IMR-90 (cell line): Measurements from ENCODE around the gene ATP2A3. TPM values are rescaled to one million over a fixed set of nuclear protein-coding genes. Genes with fewer than 3 reads are reported as not detected.

Source experiments
- ATAC-seq: fragments of 200-7000 bp; cut with Tn5 transposase; 2 replicates; pipeline ENCODE4 v1.9.1; 2020; ENCODE audit warnings: low read depth, mild to moderate bottlenecking, moderate library complexity
- BruUV-seq: library from RNA; stranded (reverse); fragments of 400-500 nt; replicated peaks from 2 replicates; lab custom pipeline; 2021; lab: Mats Ljungman, UMichigan
- CTCF ChIA-PET: fragments of 300-600 bp; formaldehyde crosslinking; extraction: SDS; loops from one replicate; lab custom pipeline; 2021; ENCODE audit warnings: antibody characterized with exemption; lab: Yijun Ruan, JAX
- POLR2A ChIA-PET: fragments of 300-600 bp; sonication (Branson Sonifier 250); formaldehyde crosslinking; loops from one replicate; lab custom pipeline; 2022; ENCODE audit warnings: antibody characterized with exemption; ENCODE audit not compliant: unreplicated experiment; lab: Charles Lee
- DNase-seq: peaks from one replicate; pipeline ENCODE4 v3.0.0; 2013
- H2AFZ ChIP-seq: replicated peaks from 2 replicates; pipeline ENCODE3; 2013; ENCODE audit warnings: low read length, mild to moderate bottlenecking; ENCODE audit not compliant: poor library complexity
- H2AK5ac ChIP-seq: 2 replicates; pipeline ENCODE4 v1.6.1; 2013; ENCODE audit warnings: low read depth, low read length, inconsistent platforms
- H2AK9ac ChIP-seq: replicated peaks from 2 replicates; pipeline ENCODE3; 2013; ENCODE audit warnings: mild to moderate bottlenecking, low read depth, low read length, moderate library complexity; ENCODE audit not compliant: poor library complexity
- H2BK120ac ChIP-seq: 2 replicates; pipeline ENCODE4 v1.6.1; 2013; ENCODE audit warnings: low read depth, low read length, inconsistent platforms
- H2BK15ac ChIP-seq: 3 replicates; pipeline ENCODE4 v1.6.1; 2013; ENCODE audit warnings: low read depth, low read length, inconsistent platforms
- H2BK20ac ChIP-seq: 2 replicates; pipeline ENCODE4 v1.6.1; 2013; ENCODE audit warnings: low read depth, mild to moderate bottlenecking, inconsistent platforms, low read length, moderate library complexity
- H2BK5ac ChIP-seq: 2 replicates; pipeline ENCODE4 v1.6.1; 2013; ENCODE audit warnings: mild to moderate bottlenecking, low read depth, low read length, inconsistent platforms; ENCODE audit not compliant: poor library complexity, severe bottlenecking
- H3K14ac ChIP-seq: replicated peaks from 2 replicates; pipeline ENCODE4 v1.6.1; 2013; ENCODE audit warnings: low read depth, low read length, inconsistent platforms
- H3K18ac ChIP-seq: 2 replicates; pipeline ENCODE4 v1.6.1; 2013; ENCODE audit warnings: low read depth, low read length, control low read depth
- H3K23ac ChIP-seq: 2 replicates; pipeline ENCODE4 v1.6.1; 2013; ENCODE audit warnings: low read depth, low read length, inconsistent platforms
- H3K27ac ChIP-seq: 2 replicates; pipeline ENCODE4 v1.5.1; 2013; ENCODE audit warnings: mild to moderate bottlenecking, control low read depth, low read length; ENCODE audit not compliant: insufficient read depth
- H3K27me3 ChIP-seq: 2 replicates; pipeline ENCODE4 v1.6.1; 2013; ENCODE audit warnings: low read length; ENCODE audit not compliant: control insufficient read depth, insufficient read depth
- H3K36me3 ChIP-seq: 2 replicates; pipeline ENCODE4 v1.6.1; 2013; ENCODE audit warnings: low read length, mixed read lengths; ENCODE audit not compliant: control insufficient read depth, insufficient read depth
- H3K4ac ChIP-seq: 2 replicates; pipeline ENCODE4 v1.6.1; 2013; ENCODE audit warnings: low read depth, low read length, inconsistent platforms
- H3K4me1 ChIP-seq: 2 replicates; pipeline ENCODE4 v1.6.1; 2013; ENCODE audit warnings: low read length, mixed read lengths; ENCODE audit not compliant: control insufficient read depth, insufficient read depth
- H3K4me2 ChIP-seq: 2 replicates; pipeline ENCODE4 v1.6.1; 2013; ENCODE audit warnings: low read depth, mild to moderate bottlenecking, control low read depth, low read length, moderate library complexity
- H3K4me3 ChIP-seq: 2 replicates; pipeline ENCODE4 v1.5.1; 2013; ENCODE audit warnings: low read depth, mild to moderate bottlenecking, control low read depth, low read length, moderate library complexity; ENCODE audit not compliant: insufficient read depth
- H3K56ac ChIP-seq: 2 replicates; pipeline ENCODE4 v1.6.1; 2013; ENCODE audit warnings: low read length, inconsistent platforms; ENCODE audit not compliant: insufficient read depth; ENCODE audit errors: extremely low read depth
- H3K79me1 ChIP-seq, 2 experiments: 2 replicates each; pipeline ENCODE4 v1.6.1; 2013; ENCODE audit warnings: low read length in 2 of 2, inconsistent platforms in 1 of 2, low read depth in 1 of 2
- H3K9ac ChIP-seq: 2 replicates; pipeline ENCODE4 v1.6.1; 2013; ENCODE audit warnings: low read depth, low read length, control low read depth
- H3K9me1 ChIP-seq: 2 replicates; pipeline ENCODE4 v1.6.1; 2013; ENCODE audit warnings: low read length, inconsistent platforms; ENCODE audit not compliant: insufficient read depth
- H3K9me3 ChIP-seq: 2 replicates; pipeline ENCODE4 v1.6.1; 2013; ENCODE audit warnings: low read length; ENCODE audit not compliant: control insufficient read depth, insufficient read depth
- H4K20me1 ChIP-seq: 2 replicates; pipeline ENCODE4 v1.6.1; 2013; ENCODE audit warnings: low read length, inconsistent platforms; ENCODE audit not compliant: insufficient read depth
- H4K5ac ChIP-seq: 2 replicates; pipeline ENCODE4 v1.6.1; 2013; ENCODE audit warnings: mild to moderate bottlenecking, low read depth, low read length, control low read depth
- H4K8ac ChIP-seq, 2 experiments: 2 replicates each; pipeline ENCODE4 v1.6.1; 2013; ENCODE audit warnings: low read depth in 2 of 2, low read length in 2 of 2, control low read depth in 1 of 2, inconsistent platforms in 1 of 2
- H4K91ac ChIP-seq: 2 replicates; pipeline ENCODE4 v1.6.1; 2013; ENCODE audit warnings: low read depth, low read length, inconsistent platforms; ENCODE audit not compliant: insufficient read depth
- FOS ChIP-seq: fragments of 150-350 bp; IDR thresholded peaks from 2 replicates; pipeline ENCODE4 v1.6.1; 2016; ENCODE audit warnings: low read depth, low read length
- POLR2A ChIP-seq: IDR thresholded peaks from 2 replicates; pipeline ENCODE4 v1.6.1; 2012; ENCODE audit warnings: mild to moderate bottlenecking, low read depth, low read length
- WGBS, 2 experiments: methylation state at CpG; one replicate each; pipeline versions ENCODE4 v1.1.5 to v1.1.7; 2013; ENCODE audit warnings: missing lambda C conversion rate in 2 of 2; ENCODE audit not compliant: insufficient read length in 1 of 2; ENCODE audit errors: extremely low coverage in 2 of 2; 5-methylcytosine and 5-hydroxymethylcytosine counted together
- dilution Hi-C: fragments of 300-500 bp; cut with HindIII; formaldehyde crosslinking; loops from one replicate; pipeline ENCODE4 v1.14.3; 2018; ENCODE audit warnings: low sequenced_read_pairs; ENCODE audit not compliant: unreplicated experiment
- in situ Hi-C: fragments of 300-500 bp; cut with MboI; formaldehyde crosslinking; loops from 3 replicates; pipeline ENCODE4 v1.14.3; 2019; ENCODE audit warnings: low sequenced_read_pairs, inconsistent platforms, mixed read lengths
- intact Hi-C: fragments of 100-400 bp; cut with micrococcal nuclease; formaldehyde crosslinking; loops from 2 replicates; pipeline ENCODE4 v1.10.0; 2022
- polyA plus RNA-seq, 3 experiments: library from polyadenylated mRNA; depleted of rRNA; stranded (reverse); fragments of >200 nt; gene quantifications; 2 replicates each; pipeline ENCODE4 v1.2.3, GENCODE V29; 2012; ENCODE audit warnings: low replicate concordance in 1 of 3
- total RNA-seq: library from RNA; depleted of rRNA; stranded (reverse); fragments of >200 nt; gene quantifications from 2 replicates; pipeline ENCODE4 v1.2.3, GENCODE V29; 2012

The ATP2A3 gene
- total and polyA plus RNA-seq, 2 of the 4 experiments (the other 2 are of a cell fraction): 0.18 to 0.63 TPM

DNA sequence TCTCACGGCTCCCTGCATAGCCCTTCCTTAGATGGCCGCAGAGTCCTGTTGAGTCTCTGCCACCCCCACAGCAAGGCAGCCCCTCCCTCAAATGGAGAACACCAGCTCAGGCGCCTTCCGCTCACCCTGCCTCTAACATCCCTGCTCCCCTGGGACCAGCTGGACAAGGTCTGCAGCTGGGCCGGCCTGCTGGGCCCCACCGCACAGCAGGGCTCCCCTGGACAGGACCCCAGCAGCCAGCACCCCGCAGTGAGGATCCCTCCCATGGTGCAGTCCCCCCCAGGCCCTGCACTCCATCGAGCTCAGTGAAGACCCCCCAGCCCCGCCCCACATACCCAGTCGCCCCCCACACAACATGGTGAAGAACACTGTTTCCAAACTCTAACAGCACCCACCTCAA is 10.2 kb downstream of the ATP2A3 start:
- Histone ChIP-seq H3K14ac (no peak overlapping the region), H3K4me2 (no peak overlapping the region), H4K91ac (no peak overlapping the region), H2BK120ac (no peak overlapping the region), H4K8ac (no peak overlapping the region), H3K9ac (no peak overlapping the region), H2BK15ac (no peak overlapping the region), H3K79me1 (no peaks in the 10 kb centered on the region), H2AFZ (no peak overlapping the region), H4K5ac (no peak overlapping the region), H2AK9ac (no peak overlapping the region), H3K56ac (no peak overlapping the region), H3K4me1 (peaks cover 1% of the 10 kb centered on the region), H3K27ac (no peak overlapping the region), H3K23ac (no peak overlapping the region), H2BK20ac (no peak overlapping the region), H4K20me1 (no peaks in the 10 kb centered on the region; the same call in 1 of the 2 replicates), H3K4me3 (no peak overlapping the region), H3K9me1 (no peaks in the 10 kb centered on the region), H3K9me3 (no peaks in the 10 kb centered on the region), H3K18ac (no peak overlapping the region), H2BK5ac (no peak overlapping the region), H3K27me3 (no peaks in the 10 kb centered on the region), H3K36me3 (no peaks in the 10 kb centered on the region), H2AK5ac (no peak overlapping the region), H3K4ac (no peak overlapping the region)
- DNase-seq (no peak), ATAC-seq (no peak)
- ChIA-PET POLR2A (no interaction called here), CTCF (no interaction called here)
- TF ChIP-seq POLR2A (no peak), FOS (no peak)
- in situ Hi-C loops: no loop called here
- intact Hi-C loops: no loop called here
- dilution Hi-C loops: no loop called here
- no TSS peak for BruUV-seq
- 100% methylated on average over 2 of the region's 10 CpGs; no CpG with 5 or more reads in 1 of the 2 experiments for WGBS, 2 experiments
